ENCODE data around the gene ZNF793. TPM values are rescaled to one million over a fixed set of nuclear protein-coding genes. Genes with fewer than 3 reads are reported as not detected.

ZNF793 gene
- total RNA-seq, 1 donor from 2014 or later, result 9.8 TPM

GRCh38 chr19:37466798-37467607 is 39.7 kb upstream of the ZNF793 start, which contains the start of gene ZNF569:
Gene ZNF569 (minus strand): TSS chr19:37467444. CDS start chr19:37444921, 22,523 bp downstream.
- H3K4me1 ChIP-seq (ENCODE audit: insufficient read depth, low read length), result no peaks in the 10 kb centered on the region
- Mint-ChIP-seq H3K4me3 (ENCODE audit: unreplicated experiment) (peak within 1 kb of the TSS; percentile 99), H3K9me3 (ENCODE audit: unreplicated experiment) (peaks cover 39% of the 10 kb centered on the region), H3K36me3 (ENCODE audit: low read depth, unreplicated experiment) (peaks cover 23% of the 10 kb centered on the region), H3K4me1 (ENCODE audit: low read depth, unreplicated experiment) (peaks cover 8% of the 10 kb centered on the region), H3K27me3 (ENCODE audit: low read depth, unreplicated experiment) (no peaks in the 10 kb centered on the region), H3K27ac (ENCODE audit: unreplicated experiment) (peak within 1 kb of the TSS; percentile 87)
- H3K27ac ChIP-seq (ENCODE audit: low read depth, low read length), result peak within 1 kb of the TSS; percentile 68
- H3K9me3 ChIP-seq (ENCODE audit: insufficient read depth, low read depth, low read length), result peaks cover 7% of the 10 kb centered on the region
- H3K4me3 ChIP-seq (ENCODE audit: insufficient read depth, low read depth, low read length), result peak within 1 kb of the TSS; percentile 90
- peaks cover 29% of the 10 kb centered on the region for H3K79me2 ChIP-seq (ENCODE audit: insufficient read depth, low read length)
- no peaks in the 10 kb centered on the region for H3K36me3 ChIP-seq (ENCODE audit: insufficient read depth, low read length)
- peak within 1 kb of the TSS; percentile 81 for H3K9ac ChIP-seq (ENCODE audit: low read length)
- no peak for TF ChIP-seq EZH2 (IDR thresholded peaks at IDR 0.05; ENCODE audit: insufficient read depth, low read length)
- no peak for TF ChIP-seq CTCF (IDR thresholded peaks at IDR 0.05; ENCODE audit: insufficient read depth, low read depth, low read length)
- H2AFZ ChIP-seq (ENCODE audit: low read depth, low read length), result peak within 1 kb of the TSS; percentile 95
- no peaks in the 10 kb centered on the region for H3K27me3 ChIP-seq (ENCODE audit: insufficient read depth, low read length)
- FAIRE-seq (no peak), DNase-seq (ENCODE audit: low read depth) (peak; percentile 95)
- peak within 1 kb of the TSS; percentile 94 for H3K4me2 ChIP-seq (ENCODE audit: low read length)
- H4K20me1 ChIP-seq (ENCODE audit: insufficient read depth, low read length), result no peaks in the 10 kb centered on the region

DNA sequence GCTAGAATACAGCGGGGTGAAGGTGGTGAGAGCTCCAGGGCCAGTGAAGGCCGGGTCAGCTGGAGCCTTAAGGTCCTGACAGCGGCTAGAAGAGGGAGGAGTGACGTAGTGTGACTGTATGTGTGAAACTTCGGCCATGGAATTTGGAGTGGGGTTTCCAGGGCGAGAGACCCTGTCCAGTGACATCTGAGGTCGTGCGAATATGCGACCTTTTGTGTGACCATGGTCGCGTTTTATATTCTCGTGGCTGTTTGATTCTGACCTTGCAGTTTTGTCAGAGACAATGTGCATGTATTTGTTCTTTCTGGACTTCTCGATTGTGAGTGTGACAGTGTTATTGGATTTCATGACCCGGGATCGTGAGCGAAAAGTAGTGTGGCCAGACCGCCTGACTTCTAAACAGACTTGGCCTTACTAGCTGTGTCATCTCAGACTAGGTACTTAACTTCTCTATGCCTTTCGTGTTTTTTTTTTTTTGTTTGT is 39.1 kb upstream of the ZNF793 start:
- DNase-seq (ENCODE audit: low read depth) (no peak), FAIRE-seq (no peak)
- Mint-ChIP-seq H3K9me3 (ENCODE audit: unreplicated experiment) (peaks cover 39% of the 10 kb centered on the region), H3K27ac (ENCODE audit: unreplicated experiment) (peak overlapping the region; percentile 74), H3K4me1 (ENCODE audit: low read depth, unreplicated experiment) (peaks cover 8% of the 10 kb centered on the region), H3K36me3 (ENCODE audit: low read depth, unreplicated experiment) (peaks cover 23% of the 10 kb centered on the region), H3K4me3 (ENCODE audit: unreplicated experiment) (peak overlapping the region; percentile 99), H3K27me3 (ENCODE audit: low read depth, unreplicated experiment) (no peaks in the 10 kb centered on the region)
- Histone ChIP-seq H2AFZ (ENCODE audit: low read depth, low read length) (peak overlapping the region; percentile 95), H3K9me3 (ENCODE audit: insufficient read depth, low read depth, low read length) (peaks cover 6% of the 10 kb centered on the region), H3K36me3 (ENCODE audit: insufficient read depth, low read length) (no peaks in the 10 kb centered on the region), H3K79me2 (ENCODE audit: insufficient read depth, low read length) (peaks cover 29% of the 10 kb centered on the region), H4K20me1 (ENCODE audit: insufficient read depth, low read length) (no peaks in the 10 kb centered on the region), H3K9ac (ENCODE audit: low read length) (peak overlapping the region; percentile 81), H3K27me3 (ENCODE audit: insufficient read depth, low read length) (no peaks in the 10 kb centered on the region), H3K4me2 (ENCODE audit: low read length) (peak overlapping the region; percentile 94), H3K27ac (ENCODE audit: low read depth, low read length) (no peak overlapping the region), H3K4me3 (ENCODE audit: insufficient read depth, low read depth, low read length) (peak overlapping the region; percentile 90), H3K4me1 (ENCODE audit: insufficient read depth, low read length) (no peaks in the 10 kb centered on the region)
- TF ChIP-seq CTCF (IDR thresholded peaks at IDR 0.05; ENCODE audit: insufficient read depth, low read depth, low read length), result no peak
- TF ChIP-seq EZH2 (IDR thresholded peaks at IDR 0.05; ENCODE audit: insufficient read depth, low read length), result no peak

All from astrocyte (in vitro differentiated cells and primary cell).